ENCODE measurements around the gene SUN1.

DNA sequence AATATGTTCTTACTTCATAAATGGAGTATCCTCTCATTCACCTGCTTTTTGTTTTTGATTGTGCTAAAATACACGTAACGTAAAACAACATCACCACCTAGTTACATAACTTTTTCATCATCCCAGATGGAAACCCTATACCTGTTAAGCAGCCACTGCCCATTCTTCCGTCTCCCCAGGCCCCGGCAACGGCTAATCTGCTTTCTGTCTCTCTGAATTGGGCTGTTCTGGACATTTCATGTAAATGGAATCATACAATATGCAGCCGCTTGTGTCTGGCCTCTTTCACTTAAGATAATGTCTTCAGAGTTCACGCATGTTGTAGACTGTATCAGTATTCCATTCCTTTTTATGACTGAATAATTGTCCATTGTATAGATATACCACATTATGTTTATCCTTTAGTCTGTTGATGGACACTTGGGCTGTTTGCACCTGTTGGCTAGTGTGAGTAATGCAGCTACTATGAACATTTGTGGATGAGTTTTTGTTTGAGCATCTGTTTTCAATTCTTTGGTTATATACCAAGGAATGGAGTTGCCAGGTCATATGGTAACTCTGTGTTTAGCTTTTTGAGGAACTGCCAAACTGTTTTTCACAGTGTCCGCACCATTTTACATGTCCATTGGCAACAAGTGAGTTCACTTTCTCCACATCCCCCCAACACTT is 14.1 kb upstream of the SUN1 start:
- no peak for TF ChIP-seq CREB1 (CRISPR knock-in tag; IDR thresholded peaks at IDR 0.05; ENCODE audit: low read depth)
- TF ChIP-seq, protein P1, sequence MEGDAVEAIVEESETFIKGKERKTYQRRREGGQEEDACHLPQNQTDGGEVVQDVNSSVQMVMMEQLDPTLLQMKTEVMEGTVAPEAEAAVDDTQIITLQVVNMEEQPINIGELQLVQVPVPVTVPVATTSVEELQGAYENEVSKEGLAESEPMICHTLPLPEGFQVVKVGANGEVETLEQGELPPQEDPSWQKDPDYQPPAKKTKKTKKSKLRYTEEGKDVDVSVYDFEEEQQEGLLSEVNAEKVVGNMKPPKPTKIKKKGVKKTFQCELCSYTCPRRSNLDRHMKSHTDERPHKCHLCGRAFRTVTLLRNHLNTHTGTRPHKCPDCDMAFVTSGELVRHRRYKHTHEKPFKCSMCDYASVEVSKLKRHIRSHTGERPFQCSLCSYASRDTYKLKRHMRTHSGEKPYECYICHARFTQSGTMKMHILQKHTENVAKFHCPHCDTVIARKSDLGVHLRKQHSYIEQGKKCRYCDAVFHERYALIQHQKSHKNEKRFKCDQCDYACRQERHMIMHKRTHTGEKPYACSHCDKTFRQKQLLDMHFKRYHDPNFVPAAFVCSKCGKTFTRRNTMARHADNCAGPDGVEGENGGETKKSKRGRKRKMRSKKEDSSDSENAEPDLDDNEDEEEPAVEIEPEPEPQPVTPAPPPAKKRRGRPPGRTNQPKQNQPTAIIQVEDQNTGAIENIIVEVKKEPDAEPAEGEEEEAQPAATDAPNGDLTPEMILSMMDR (conservative IDR thresholded peaks at IDR 0.05; ENCODE audit: low read depth in 2 of 2): peak; percentile 8 to 49; a peak in 2 of 4 replicates
- no peak for TF ChIP-seq POLR2AphosphoS5 (IDR thresholded peaks at IDR 0.05; ENCODE audit: low read depth)

Measured in GM23338 (cell line).